Liver (tissue), 3 donors: ENCODE data around the gene GRK6.

Source experiments
- CTCF ChIP-seq: fragments of 150-350 bp; IDR thresholded peaks from 2 replicates; pipeline ENCODE4 v1.5.1; 2017; ENCODE audit warnings: improper control_type of control experiment, low read depth, low read length; ENCODE audit not compliant: missing input control
- GABPA ChIP-seq, 2 donors: IDR thresholded peaks in 1 of 2; conservative IDR thresholded peaks in 1 of 2; 2 replicates each; pipeline ENCODE4 v1.6.1; 2016; ENCODE audit warnings: antibody characterized with exemption in 2 of 2, mild to moderate bottlenecking in 1 of 2, moderate library complexity in 1 of 2
- HNF4A ChIP-seq, 2 donors: conservative IDR thresholded peaks; 2 replicates each; pipeline ENCODE4 v1.6.1; 2016; ENCODE audit warnings: antibody characterized with exemption in 2 of 2, mild to moderate bottlenecking in 2 of 2
- REST ChIP-seq: IDR thresholded peaks from 2 replicates; pipeline ENCODE4 v1.6.1; 2016; ENCODE audit warnings: antibody characterized with exemption, mild to moderate bottlenecking
- TAF1 ChIP-seq: conservative IDR thresholded peaks from 2 replicates; pipeline ENCODE4 v1.6.1; 2016; ENCODE audit warnings: antibody characterized with exemption, mild to moderate bottlenecking
- ZBTB33 ChIP-seq: IDR thresholded peaks from 2 replicates; pipeline ENCODE4 v1.6.1; 2016; ENCODE audit warnings: antibody characterized with exemption
- TF ChIP-seq, protein P1 (sequence below): IDR thresholded peaks from 2 replicates; pipeline ENCODE4 v1.6.1; 2016; ENCODE audit warnings: antibody characterized with exemption
- donor health status: healthy.
- donor health status: healthy.

GRCh38 chr5:177452688-177453638, 26.5 kb downstream of the GRK6 start:
- no peak for TF ChIP-seq REST
- no peak for TF ChIP-seq CTCF
- no peak for TF ChIP-seq HNF4A (conservative IDR thresholded peaks at IDR 0.05)
- no peak for TF ChIP-seq ZBTB33
- TF ChIP-seq, protein P1, sequence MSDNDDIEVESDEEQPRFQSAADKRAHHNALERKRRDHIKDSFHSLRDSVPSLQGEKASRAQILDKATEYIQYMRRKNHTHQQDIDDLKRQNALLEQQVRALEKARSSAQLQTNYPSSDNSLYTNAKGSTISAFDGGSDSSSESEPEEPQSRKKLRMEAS = no peak
- no peak for TF ChIP-seq TAF1
- TF ChIP-seq GABPA (IDR thresholded peaks at IDR 0.05 in 1 of 2, conservative IDR thresholded peaks at IDR 0.05 in 1 of 2) = no peak
